Measurements from ENCODE around the gene HDGF.

The HDGF gene

GRCh38 chr1:156776942-156777341, 25.5 kb upstream of the HDGF start:
- no peak overlapping the region for H3K4me3 ChIP-seq (ENCODE audit: low read depth, low read length)
- TF ChIP-seq, protein P1, sequence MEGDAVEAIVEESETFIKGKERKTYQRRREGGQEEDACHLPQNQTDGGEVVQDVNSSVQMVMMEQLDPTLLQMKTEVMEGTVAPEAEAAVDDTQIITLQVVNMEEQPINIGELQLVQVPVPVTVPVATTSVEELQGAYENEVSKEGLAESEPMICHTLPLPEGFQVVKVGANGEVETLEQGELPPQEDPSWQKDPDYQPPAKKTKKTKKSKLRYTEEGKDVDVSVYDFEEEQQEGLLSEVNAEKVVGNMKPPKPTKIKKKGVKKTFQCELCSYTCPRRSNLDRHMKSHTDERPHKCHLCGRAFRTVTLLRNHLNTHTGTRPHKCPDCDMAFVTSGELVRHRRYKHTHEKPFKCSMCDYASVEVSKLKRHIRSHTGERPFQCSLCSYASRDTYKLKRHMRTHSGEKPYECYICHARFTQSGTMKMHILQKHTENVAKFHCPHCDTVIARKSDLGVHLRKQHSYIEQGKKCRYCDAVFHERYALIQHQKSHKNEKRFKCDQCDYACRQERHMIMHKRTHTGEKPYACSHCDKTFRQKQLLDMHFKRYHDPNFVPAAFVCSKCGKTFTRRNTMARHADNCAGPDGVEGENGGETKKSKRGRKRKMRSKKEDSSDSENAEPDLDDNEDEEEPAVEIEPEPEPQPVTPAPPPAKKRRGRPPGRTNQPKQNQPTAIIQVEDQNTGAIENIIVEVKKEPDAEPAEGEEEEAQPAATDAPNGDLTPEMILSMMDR (IDR thresholded peaks at IDR 0.05; ENCODE audit: low read depth, low read length, missing control alignments): no peak
- no peak for DNase-seq (ENCODE audit: low read depth)
- in situ Hi-C loops (cut with HindIII; ENCODE audit: low sequenced_read_pairs): no loop called here

GRCh38 chr1:156775799-156776198, 24.3 kb upstream of the HDGF start:
- no peak for DNase-seq (ENCODE audit: low read depth)
- in situ Hi-C loops (cut with HindIII; ENCODE audit: low sequenced_read_pairs): no loop called here
- TF ChIP-seq, protein P1 (IDR thresholded peaks at IDR 0.05; ENCODE audit: low read depth, low read length, missing control alignments): no peak
- no peak overlapping the region for H3K4me3 ChIP-seq (ENCODE audit: low read depth, low read length)

GRCh38 chr1:156773607-156774006, 22.1 kb upstream of the HDGF start:
- no peak for DNase-seq (ENCODE audit: low read depth)
- H3K4me3 ChIP-seq (ENCODE audit: low read depth, low read length): no peak overlapping the region
- TF ChIP-seq, protein P1 (IDR thresholded peaks at IDR 0.05; ENCODE audit: low read depth, low read length, missing control alignments): no peak
- in situ Hi-C loops (cut with HindIII; ENCODE audit: low sequenced_read_pairs): no loop called here

DNA sequence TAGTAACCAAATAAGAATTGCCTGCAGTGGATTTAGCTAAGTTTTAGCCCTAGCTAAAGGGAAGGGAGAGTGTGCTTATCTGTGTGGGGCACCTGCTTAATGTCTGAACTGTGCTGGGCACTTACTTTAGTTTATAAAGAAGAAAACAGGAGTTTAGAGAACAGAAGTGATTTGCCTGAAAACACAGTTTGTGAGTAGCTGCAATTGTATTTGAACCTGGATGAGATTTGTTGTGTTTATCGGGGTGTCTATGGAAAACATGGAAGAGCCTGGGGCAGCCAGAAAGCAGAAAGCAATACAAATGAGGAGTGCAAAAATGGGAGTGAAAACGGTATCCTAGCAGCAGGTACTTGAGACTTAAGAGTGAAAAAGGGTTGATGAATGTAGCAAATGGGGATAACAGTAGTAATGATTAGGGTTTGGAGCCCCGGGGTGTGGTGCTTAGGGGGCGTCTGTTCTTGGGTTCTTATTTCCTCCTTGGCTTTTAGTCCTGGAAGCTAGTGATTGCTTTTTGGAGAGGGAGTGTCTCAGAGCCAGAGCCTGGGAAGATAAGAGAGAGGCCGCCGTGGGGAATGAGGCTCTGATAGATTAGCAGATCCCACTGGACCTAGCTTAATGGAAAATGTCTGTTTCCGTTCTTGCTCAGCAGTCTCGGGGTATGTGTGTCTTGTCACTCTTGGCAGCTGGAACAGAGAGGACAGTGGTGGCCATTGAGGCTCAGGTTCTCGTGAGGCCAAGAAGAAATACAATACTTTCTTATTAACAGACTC, 21.4 kb upstream of the HDGF start:
- TF ChIP-seq, protein P1 (IDR thresholded peaks at IDR 0.05; ENCODE audit: low read depth, low read length, missing control alignments): no peak
- in situ Hi-C loops (cut with HindIII; ENCODE audit: low sequenced_read_pairs): no loop called here
- no peak overlapping the region for H3K4me3 ChIP-seq (ENCODE audit: low read depth, low read length)
- no peak for DNase-seq (ENCODE audit: low read depth)

- TF ChIP-seq, protein P1 (IDR thresholded peaks at IDR 0.05; ENCODE audit: low read depth, low read length, missing control alignments): no peak
- no peak overlapping the region for H3K4me3 ChIP-seq (ENCODE audit: low read depth, low read length)
- DNase-seq (ENCODE audit: low read depth): no peak
- in situ Hi-C loops (cut with HindIII; ENCODE audit: low sequenced_read_pairs): no loop called here
Observed at GRCh38 chr1:156772222-156772621, 20.7 kb upstream of the HDGF start.

GRCh38 chr1:156768610-156769295, 17.3 kb upstream of the HDGF start:
- in situ Hi-C loops (cut with HindIII; ENCODE audit: low sequenced_read_pairs): no loop called here
- TF ChIP-seq, protein P1 (IDR thresholded peaks at IDR 0.05; ENCODE audit: low read depth, low read length, missing control alignments): no peak
- DNase-seq (ENCODE audit: low read depth): no peak
- H3K4me3 ChIP-seq (ENCODE audit: low read depth, low read length): peak overlapping the region; percentile 94
